ENCODE results near the gene AGFG2.

The AGFG2 gene

GRCh38 chr7:100573691-100574361 is 34.8 kb downstream of the AGFG2 start, which contains the start of gene SAP25:
TSS of gene SAP25 (minus strand) at chr7:100573900. CDS start at chr7:100573742, 158 bp downstream.
- no peak for DNase-seq

DNA sequence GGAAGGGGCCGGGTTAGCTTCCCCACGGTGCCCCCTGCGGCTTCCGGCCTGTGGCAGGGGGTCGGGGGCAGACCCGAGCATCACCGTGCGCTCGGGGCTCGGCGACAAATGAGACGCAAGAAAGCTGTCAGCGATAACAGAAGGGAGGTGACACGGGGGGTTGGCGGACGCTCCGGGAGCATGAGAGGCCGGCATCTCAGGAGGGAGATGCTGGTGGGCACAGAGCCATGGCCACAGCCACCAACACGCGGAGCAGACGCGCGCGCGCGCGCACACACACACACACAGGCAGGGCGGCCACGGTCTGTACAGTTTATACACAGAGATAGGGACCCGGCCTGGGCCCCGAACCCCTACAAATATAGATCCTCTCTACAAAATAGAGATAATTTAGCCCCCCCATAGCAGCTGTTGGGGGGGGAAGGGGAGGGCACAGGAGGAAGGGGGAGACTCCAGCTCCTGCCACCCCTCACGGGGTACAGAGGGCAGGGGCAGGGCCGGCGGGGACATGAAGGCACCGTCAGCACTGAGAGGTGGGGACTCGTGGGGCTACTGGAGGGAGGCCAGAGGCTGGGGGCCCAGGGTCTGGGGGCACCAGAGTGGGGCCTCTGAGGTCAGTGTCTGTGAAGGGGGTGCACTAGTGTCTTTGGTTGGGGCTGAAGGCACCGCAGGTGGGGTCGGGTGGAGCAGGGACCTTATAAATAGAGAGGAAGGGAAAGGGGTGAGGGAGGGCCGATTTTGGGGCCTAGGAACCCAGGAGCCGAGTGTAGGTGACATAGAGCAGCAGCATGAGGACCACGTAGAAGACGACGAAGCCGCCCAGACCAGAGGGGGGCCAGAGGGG is 35.6 kb downstream of the AGFG2 start:
- no peak for DNase-seq

- DNase-seq, result no peak
Observed at GRCh38 chr7:100575206-100575631, 36.2 kb downstream of the AGFG2 start.

- DNase-seq, result no peak
Observed at GRCh38 chr7:100575746-100576383, 36.9 kb downstream of the AGFG2 start.

GRCh38 chr7:100576384-100576993 is 37.5 kb downstream of the AGFG2 start:
- DNase-seq, result no peak

DNA sequence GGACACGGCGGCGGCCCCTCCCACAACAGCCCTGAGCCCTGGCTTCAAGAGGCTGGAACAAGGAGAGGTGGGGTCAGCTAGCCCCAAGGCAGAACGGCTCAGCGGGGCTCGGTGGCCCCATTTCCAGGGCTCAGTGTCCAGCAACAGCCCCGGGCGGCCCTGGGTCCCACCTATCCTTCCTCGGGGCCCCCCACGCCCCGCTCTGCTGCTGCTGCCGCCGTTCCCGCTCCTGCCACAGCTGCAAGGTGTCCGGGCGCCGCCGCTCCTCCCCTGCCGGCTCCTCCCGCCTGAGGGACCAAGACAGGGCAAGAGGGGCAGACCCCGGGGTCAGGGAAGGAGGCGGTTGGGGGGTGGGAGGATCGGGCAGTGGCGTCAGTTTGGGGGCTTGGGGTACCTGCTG is 38.1 kb downstream of the AGFG2 start:
- DNase-seq, result no peak

- no peak for DNase-seq
Observed at GRCh38 chr7:100577507-100577906, 38.5 kb downstream of the AGFG2 start.

DNA sequence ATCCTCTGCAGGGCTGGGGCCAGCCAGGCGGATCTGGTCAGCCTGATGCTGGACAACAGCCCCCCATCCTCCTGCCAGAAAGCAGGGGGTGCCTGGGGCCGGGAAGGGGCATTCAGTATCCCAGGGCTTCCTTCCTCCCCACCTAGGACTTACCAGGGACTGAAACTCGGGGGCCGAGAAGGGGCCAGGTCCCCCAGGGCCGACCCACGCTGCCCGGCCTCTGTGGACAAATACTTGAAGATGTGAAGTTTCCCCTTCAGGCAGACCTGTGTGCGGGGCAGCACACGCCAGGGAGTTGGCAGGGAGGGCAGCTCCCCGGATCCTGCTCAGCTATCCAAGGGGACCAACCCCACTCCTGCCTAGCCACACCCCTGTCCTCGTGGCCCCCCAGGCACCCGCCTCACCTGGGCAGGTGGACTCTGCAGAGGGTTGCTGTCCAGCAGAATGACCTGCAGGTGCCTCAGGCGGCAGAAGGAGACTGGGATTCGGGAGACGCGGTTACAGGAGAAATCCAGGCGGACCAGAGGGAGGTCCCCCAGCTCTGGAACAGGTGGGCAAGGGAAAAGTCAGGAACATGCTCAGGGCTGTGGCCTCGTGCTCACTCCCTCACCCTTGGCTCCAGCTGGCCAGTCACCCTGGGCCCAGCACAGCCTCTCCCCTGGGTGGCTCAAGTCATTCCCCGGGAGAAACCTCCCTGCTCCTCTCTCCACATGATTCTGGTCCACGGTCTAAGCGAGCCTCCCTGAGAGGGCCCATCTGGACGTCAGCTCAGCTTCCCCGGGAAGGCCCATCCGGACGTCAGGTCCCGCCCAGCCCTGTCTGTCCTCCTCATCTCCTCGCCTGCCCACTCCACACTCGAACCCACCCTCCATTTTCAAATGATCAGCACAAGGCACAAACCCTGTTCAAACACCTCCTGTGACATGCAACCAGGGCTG is 39.5 kb downstream of the AGFG2 start:
- DNase-seq, result no peak

- DNase-seq, result no peak
Observed at GRCh38 chr7:100580466-100581283, 41.7 kb downstream of the AGFG2 start.

DNA sequence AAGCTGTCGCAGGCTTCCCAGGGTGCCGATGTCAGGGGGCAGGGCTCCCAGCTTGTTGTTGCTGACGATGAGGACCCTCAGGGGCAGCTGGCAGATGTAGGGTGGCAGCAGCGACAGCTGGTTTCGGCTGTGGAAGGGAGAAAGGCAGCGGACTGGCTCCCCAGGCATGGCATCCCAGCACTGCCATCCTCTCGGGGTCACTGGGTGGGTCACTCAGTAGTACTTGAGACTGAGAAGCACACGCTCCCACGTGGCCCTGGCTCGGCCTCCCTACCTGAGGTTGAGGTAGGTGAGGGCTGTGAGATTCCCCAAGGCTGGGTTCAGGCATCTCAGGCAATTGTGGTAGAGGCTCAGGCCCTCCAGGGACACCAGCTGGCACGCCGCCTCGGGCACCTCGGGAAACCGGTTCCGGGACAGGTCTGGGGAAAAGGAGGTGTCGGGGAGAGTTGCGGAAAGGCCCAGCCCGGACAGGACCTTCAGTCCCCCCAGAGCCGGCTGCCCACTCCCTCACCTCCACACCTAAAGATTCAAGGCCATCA is 43.1 kb downstream of the AGFG2 start:
- DNase-seq, result no peak

DNA sequence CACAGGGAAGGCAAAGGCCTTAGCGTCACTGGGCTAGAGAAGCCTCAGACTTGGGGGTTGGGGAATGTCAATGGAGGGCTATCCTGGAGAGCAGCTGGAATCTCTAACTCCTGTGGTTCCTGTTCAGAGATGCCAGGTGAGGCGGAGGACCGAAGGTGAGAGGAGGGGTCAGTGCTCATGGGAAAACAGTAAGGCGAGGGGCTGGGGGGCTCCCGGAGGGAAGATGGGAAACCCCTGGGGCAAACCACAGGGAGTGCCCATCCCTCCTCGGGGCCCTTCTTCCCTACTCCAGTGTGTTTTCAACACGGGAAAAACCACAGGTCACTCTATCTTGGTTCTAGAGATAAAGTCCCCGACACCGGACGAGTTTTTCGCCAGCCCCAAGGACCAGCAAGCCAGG is 43.6 kb downstream of the AGFG2 start:
- DNase-seq, result no peak

- peak; percentile 65 to 68 for DNase-seq
Observed at GRCh38 chr7:100583132-100584053, 44.4 kb downstream of the AGFG2 start.

GRCh38 chr7:100584054-100584682 is 45.2 kb downstream of the AGFG2 start:
- no peak for DNase-seq

DNA sequence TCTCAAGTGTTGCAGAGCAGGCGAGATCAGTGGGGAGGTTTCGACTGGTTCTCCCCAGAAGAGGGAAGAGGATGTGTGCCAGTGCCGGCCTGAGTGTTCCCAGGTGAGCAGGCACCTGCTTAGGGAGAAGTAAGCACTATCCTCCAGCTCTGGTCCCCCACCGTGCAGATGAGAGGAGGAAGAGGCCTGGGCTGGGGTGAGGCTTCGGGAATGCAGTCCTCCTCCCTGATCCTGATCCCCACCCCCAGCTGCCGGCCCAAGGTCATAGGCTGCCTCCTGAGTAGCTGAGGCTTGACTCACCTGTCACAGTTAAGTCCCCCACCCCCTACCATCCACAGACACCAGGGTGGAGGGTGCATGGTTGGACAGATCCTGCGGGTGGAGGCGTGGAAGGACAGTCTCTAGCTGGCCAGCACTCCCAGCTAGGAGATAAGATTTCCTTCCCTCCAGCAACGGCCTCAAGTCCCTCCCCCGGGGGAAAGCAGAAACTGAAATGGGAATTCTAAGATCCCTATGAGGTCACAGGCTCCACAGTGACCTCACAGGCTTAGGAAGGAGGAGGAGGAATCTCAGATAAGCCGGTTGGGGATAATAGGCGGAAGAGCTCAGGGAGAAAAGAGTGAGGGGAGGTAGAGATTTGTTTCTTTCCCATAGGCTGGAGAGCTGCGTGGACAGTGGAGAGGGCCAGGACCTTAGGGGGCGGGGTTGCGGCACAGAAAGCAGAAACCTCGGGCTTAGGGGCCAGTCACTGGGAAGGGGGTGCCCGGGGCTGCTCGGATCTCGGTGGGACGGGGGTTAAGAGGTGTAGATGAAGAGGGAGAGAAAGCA is 45.9 kb downstream of the AGFG2 start:
- no peak for DNase-seq

DNA sequence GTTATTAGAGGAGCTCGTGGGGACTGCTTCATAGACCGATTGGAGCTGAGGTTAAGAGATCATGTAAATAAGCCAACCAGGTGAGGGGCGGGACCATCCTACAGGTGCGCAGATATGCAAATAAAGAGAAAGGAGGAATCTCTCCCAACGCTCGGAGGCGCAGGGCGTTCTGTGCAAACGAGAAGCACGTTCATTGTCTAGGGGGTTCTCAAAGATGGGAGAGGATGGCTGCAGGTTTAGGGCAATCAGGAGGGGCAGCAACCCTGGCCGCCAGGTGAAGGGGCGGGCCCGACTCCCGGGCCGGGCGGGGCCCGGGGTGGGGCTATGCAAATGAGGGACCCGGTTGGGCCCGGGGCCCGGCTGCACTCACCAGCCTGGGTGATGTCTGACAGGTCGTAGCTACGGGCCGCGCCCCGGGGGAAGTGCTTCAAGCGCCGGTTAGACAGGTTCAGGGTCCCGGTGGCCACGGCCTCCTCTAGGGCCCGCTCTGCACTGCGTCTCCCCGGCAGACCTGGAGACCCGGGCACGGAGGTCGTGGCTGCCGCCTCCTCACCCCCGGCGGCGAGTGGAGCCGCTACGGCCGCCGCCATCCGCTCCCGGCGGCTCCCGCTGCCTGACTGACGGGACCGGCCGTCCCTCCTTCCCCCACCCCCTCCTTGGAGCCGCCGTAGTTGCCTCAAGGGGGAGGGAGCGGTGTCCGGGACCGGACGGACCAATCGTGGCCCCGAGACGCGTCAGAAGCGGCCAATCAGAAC is 46.7 kb downstream of the AGFG2 start, which contains the start of gene LRCH4:
Gene LRCH4 (minus strand): TSS at position 619 of the 755 bp plus-strand sequence. CDS start 29 bp downstream, at position 590.
- DNase-seq, result peak; percentile 56 to 65

DNA sequence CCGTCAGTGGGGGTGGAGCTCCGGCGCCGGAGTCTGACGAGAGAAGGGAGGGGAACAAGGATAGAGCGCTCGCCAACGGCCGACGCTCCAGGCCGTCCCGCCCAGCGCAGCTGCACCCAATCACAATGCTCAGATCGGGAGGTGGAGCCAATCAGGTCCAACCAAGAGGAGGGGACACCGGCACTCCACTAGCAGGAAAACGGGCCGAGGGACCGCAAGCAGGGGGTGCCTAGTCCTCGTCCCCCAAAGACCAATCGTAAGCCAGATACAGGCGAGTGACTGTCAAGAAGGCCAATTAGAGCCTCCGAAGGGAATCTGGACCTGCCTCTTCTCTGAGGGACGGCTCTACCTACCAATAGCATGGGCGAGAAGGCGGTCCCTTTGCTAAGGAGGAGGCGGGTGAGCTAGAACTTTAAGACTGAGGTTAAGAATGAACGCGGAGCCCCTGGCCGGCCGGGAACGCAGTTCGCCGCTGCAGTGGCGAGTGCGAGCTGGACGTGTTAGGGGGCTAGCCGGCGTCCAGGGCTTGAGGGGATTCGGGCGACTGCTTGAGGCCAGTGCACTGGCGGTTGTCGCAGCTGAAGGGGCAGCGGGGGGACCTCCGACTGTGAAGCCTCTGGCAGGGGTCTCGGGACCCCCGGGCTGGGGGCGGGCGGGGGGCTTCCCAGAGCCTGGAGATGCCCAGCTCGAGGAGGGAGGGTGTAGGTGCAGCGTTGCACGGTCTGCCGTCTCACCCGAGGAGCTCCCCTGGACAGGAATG is 47.4 kb downstream of the AGFG2 start, which contains the start of gene FBXO24:
Gene FBXO24 (plus strand): TSS at position 63 of the 760 bp plus-strand sequence. CDS start 298 bp downstream, at position 361.
- peak; percentile 100 for DNase-seq

All from CD4-positive, alpha-beta T cell treated with Interleukin-4 for 1 hour (primary cell).